H1 (cell line): ENCODE results near the gene DPEP2. TPM values are rescaled to one million over a fixed set of nuclear protein-coding genes. Genes with fewer than 3 reads are reported as not detected.

Source experiments
- CEBPB ChIP-seq: IDR thresholded peaks from 2 replicates; pipeline ENCODE4 v1.6.1; 2012; ENCODE audit warnings: low read depth, low read length
- CTBP2 ChIP-seq: IDR thresholded peaks from 2 replicates; pipeline ENCODE4 v1.7.0; 2011; ENCODE audit warnings: borderline replicate concordance, mild to moderate bottlenecking, moderate library complexity, mixed read lengths, low read length; ENCODE audit not compliant: insufficient read depth, insufficient read length
- EP300 ChIP-seq, 2 experiments: IDR thresholded peaks; 1 replicate in 1 of 2; 2 replicates in 1 of 2; pipeline ENCODE4 v1.6.1; 2011 to 2012; ENCODE audit warnings: low read depth in 2 of 2, low read length in 2 of 2, mild to moderate bottlenecking in 2 of 2, borderline replicate concordance in 1 of 2, inconsistent platforms in 1 of 2, moderate library complexity in 1 of 2
- SIRT6 ChIP-seq: IDR thresholded peaks from one replicate; pipeline ENCODE4 v1.7.1; 2012; ENCODE audit warnings: low read length, inconsistent platforms
- polyA plus RNA-seq, 7 experiments: library from polyadenylated mRNA; depleted of rRNA in 3 of 7; stranded (reverse) in 5 of 7; unstranded in 2 of 7; fragments of >200 nt in 5 of 7; fragments of 200-250 nt in 2 of 7; gene quantifications; 1 replicate in 5 of 7; 2 replicates in 1 of 7; 4 replicates in 1 of 7; pipeline versions ENCODE4 v1.2.1 to v1.2.3, GENCODE V29; 2011 to 2013; ENCODE audit warnings: missing spikeins in 2 of 7, mixed read lengths in 2 of 7
- total RNA-seq: library from RNA; stranded (reverse); fragmentation: NEBNext Ultra II Directional; extraction: Animal tissue kit (Norgen Biotek cat#: 25700); gene quantifications from 2 replicates; pipeline ENCODE4 v1.2.1, GENCODE V29; 2021
- TF ChIP-seq, protein P1 (sequence below): IDR thresholded peaks from 2 replicates; pipeline ENCODE4 v1.6.1; 2012; ENCODE audit warnings: inconsistent platforms

DPEP2 gene
- total and polyA plus RNA-seq, 2 of the 8 experiments (the other 6 are each of a cell fraction or from before 2014, with no cell fraction given), result not detected

DNA sequence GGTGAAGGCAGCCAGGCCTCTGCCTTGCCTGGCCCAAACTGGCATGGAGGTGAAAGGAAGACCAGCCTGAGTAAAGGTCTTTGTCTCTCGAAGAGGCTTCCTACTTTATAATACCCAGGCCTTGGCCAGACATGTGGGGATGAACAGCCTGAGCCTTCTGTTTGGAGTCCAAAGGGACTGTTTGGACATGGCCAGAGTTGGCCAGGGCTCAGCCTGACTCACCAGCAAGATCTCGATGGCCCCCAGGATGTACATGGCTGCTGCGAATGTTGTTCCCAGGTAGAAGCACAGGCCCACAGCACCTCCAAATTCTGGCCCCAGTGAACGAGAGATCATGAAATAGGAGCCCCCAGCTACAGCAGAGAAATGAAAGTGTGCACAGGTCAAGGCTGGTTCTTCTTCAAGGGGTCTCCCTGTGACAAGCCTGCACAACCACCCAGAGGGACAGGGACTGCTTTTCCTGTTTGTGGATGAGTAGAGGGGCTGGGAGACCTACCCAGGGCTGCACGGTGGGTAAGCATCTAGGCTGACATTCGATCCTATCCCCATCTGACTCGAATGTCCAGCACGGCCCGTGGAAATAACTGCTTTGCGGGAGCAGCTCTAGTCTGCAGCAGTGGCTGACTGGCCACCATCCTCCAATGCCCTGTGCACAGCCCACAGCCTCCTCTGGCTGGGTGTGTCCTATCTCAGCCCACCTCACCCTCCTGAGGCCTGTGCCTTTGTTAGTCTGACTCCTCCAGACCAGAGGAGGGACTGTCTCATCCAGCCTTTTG is 44.7 kb downstream of the DPEP2 start (continued):
- TF ChIP-seq EP300 (IDR thresholded peaks at IDR 0.05; ENCODE audit: borderline replicate concordance in 1 of 2, low read depth in 2 of 2, low read length in 2 of 2) (no peak), CEBPB (no peak), SIRT6 (no peak), CTBP2 (no peak)
- TF ChIP-seq, protein P1, sequence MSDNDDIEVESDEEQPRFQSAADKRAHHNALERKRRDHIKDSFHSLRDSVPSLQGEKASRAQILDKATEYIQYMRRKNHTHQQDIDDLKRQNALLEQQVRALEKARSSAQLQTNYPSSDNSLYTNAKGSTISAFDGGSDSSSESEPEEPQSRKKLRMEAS, result no peak
